ENCODE data around the gene ADAP1. TPM values are rescaled to one million over a fixed set of nuclear protein-coding genes. Genes with fewer than 3 reads are reported as not detected.

The ADAP1 gene
- total RNA-seq, 2 donors from 2014 or later: 24.5 to 24.6 TPM

- Histone ChIP-seq H3K4me3 (no peak overlapping the region), H3K27me3 (replicated peaks; ENCODE audit: insufficient read depth) (no peaks in the 10 kb centered on the region), H3K36me3 (peaks cover 79% of the 10 kb centered on the region), H3K27ac (no peak overlapping the region), H3K4me1 (ENCODE audit: control insufficient read depth in 1 of 2, low read depth in 2 of 2) (no peaks in the 10 kb centered on the region), H3K9me3 (no peaks in the 10 kb centered on the region)
- no peak for TF ChIP-seq CTCF (IDR thresholded peaks at IDR 0.05)
- ATAC-seq (ENCODE audit: insufficient number of reproducible peaks, low FRiP score, low read depth) (no peak), DNase-seq (ENCODE audit: low spot score) (no peak)
Measured at GRCh38 chr7:854118-854775, 100.2 kb downstream of the ADAP1 start.

GRCh38 chr7:853366-854117 lies 100.9 kb downstream of the ADAP1 start:
- no peaks in the 10 kb centered on the region for H3K9me3 ChIP-seq
- peaks cover 76% of the 10 kb centered on the region for H3K36me3 ChIP-seq
- no peak for DNase-seq (ENCODE audit: low spot score)
- ATAC-seq (ENCODE audit: insufficient number of reproducible peaks, low FRiP score, low read depth): no peak
- H3K4me1 ChIP-seq (ENCODE audit: control insufficient read depth in 1 of 2, low read depth in 2 of 2): no peaks in the 10 kb centered on the region
- no peak overlapping the region for H3K4me3 ChIP-seq
- no peak for TF ChIP-seq CTCF (IDR thresholded peaks at IDR 0.05)
- H3K27me3 ChIP-seq (replicated peaks; ENCODE audit: insufficient read depth): no peaks in the 10 kb centered on the region
- H3K27ac ChIP-seq: no peak overlapping the region

DNA sequence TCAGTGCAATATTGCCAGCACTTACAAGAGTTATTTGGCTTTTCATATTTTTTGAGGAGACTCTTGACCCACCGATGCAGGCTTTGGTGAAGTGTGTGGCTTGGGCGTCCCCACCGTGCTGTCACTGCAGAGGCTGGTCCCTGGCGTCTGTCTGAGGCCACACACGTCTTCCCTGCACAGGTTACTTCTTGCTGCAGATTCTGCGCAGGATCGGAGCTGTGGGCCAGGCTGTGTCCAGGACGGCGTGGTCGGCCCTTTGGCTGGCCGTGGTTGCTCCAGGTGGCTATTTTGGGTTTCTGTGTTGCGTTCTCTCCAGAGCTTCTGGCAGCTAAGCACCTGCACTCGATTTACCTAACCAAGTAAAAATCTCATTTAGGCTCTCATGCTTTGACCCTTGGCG lies 103.3 kb downstream of the ADAP1 start:
- Histone ChIP-seq H3K4me3 (no peak overlapping the region), H3K4me1 (ENCODE audit: control insufficient read depth in 1 of 2, low read depth in 2 of 2) (no peaks in the 10 kb centered on the region), H3K27me3 (replicated peaks; ENCODE audit: insufficient read depth) (no peaks in the 10 kb centered on the region), H3K9me3 (no peaks in the 10 kb centered on the region), H3K36me3 (peaks cover 53% of the 10 kb centered on the region), H3K27ac (no peak overlapping the region)
- no peak for TF ChIP-seq CTCF (IDR thresholded peaks at IDR 0.05)
- DNase-seq (ENCODE audit: low spot score) (no peak), ATAC-seq (ENCODE audit: insufficient number of reproducible peaks, low FRiP score, low read depth) (no peak)

DNA sequence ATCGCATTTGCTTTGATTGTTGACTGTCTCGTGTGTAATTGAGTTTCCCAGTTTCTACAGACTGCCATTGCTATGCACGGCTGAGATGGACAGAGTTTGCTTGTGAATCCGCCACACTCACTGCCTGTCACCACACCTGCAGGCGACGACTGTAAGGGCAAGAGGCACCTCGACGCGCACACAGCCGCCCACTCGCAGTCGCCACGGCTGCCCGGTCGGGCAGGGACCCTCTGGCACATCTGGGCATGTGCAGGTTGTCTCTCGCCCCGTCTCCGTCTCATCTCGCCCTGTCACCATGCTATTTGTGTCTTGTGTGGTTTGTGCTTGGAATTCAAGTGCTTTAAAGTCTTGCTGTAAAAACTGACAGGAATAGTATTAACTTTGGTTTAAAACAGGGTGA lies 104.7 kb downstream of the ADAP1 start:
- H3K27ac ChIP-seq: no peak overlapping the region
- no peaks in the 10 kb centered on the region for H3K4me1 ChIP-seq (ENCODE audit: control insufficient read depth in 1 of 2, low read depth in 2 of 2)
- no peak for ATAC-seq (ENCODE audit: insufficient number of reproducible peaks, low FRiP score, low read depth)
- peaks cover 49% of the 10 kb centered on the region for H3K36me3 ChIP-seq
- H3K9me3 ChIP-seq: no peaks in the 10 kb centered on the region
- H3K4me3 ChIP-seq: no peak overlapping the region
- no peaks in the 10 kb centered on the region for H3K27me3 ChIP-seq (replicated peaks; ENCODE audit: insufficient read depth)
- no peak for TF ChIP-seq CTCF (IDR thresholded peaks at IDR 0.05)
- DNase-seq (ENCODE audit: low spot score): no peak

DNA sequence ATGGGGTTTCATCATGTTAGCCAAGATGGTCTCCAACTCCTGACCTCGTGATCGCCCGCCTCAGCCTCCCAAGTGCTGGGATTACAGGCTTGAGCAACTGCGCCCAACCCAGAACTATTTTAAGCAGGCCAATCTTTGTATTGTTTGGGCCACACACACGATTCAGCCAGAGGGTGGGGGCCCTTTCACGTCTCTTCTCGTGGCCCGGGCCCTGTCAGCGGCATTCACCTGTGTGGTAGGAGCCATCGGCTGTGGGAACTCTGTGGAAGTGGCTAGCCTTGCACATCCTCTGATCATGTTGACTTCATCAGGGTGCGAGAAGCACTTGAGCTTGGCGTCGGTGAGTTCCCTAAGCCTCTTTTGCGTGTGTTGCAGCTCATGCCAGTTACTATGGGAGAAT lies 105.3 kb downstream of the ADAP1 start:
- DNase-seq (ENCODE audit: low spot score) (no peak), ATAC-seq (ENCODE audit: insufficient number of reproducible peaks, low FRiP score, low read depth) (no peak)
- H3K36me3 ChIP-seq: peaks cover 50% of the 10 kb centered on the region
- no peaks in the 10 kb centered on the region for H3K27me3 ChIP-seq (replicated peaks; ENCODE audit: insufficient read depth)
- H3K9me3 ChIP-seq: no peaks in the 10 kb centered on the region
- H3K27ac ChIP-seq: no peak overlapping the region
- H3K4me3 ChIP-seq: no peak overlapping the region
- no peaks in the 10 kb centered on the region for H3K4me1 ChIP-seq (ENCODE audit: control insufficient read depth in 1 of 2, low read depth in 2 of 2)
- TF ChIP-seq CTCF (IDR thresholded peaks at IDR 0.05): no peak

Other genes with a start within 250 kb of the ADAP1 start
- 10 to 100 TPM; 16.7 to 23.4 TPM for gene DNAAF5, start 228.0 kb downstream of the ADAP1 start, total RNA-seq
- 10 to 100 TPM; 15.6 to 18.4 TPM for gene PRKAR1B, start 227.4 kb downstream of the ADAP1 start, total RNA-seq
- 100 to 1,000 TPM; 205 to 319 TPM for gene SUN1, start 122.2 kb downstream of the ADAP1 start, total RNA-seq
- gene GET4, start 78.1 kb downstream of the ADAP1 start, total RNA-seq: 10 to 100 TPM; 26.9 to 28.4 TPM
- gene COX19, start 20.9 kb upstream of the ADAP1 start, total RNA-seq: 10 to 100 TPM in 1 of 2 donors, 1 to 10 TPM in 1; 7.2 to 18.1 TPM
- gene CYP2W1, start 28.5 kb upstream of the ADAP1 start, total RNA-seq: not detected
- gene GPR146, start 89.9 kb upstream of the ADAP1 start, total RNA-seq: 10 to 100 TPM in 1 of 2 donors, 1 to 10 TPM in 1; 9.0 to 20.3 TPM
- gene GPER1, start 133.4 kb upstream of the ADAP1 start, total RNA-seq: 1 to 10 TPM; 3.9 to 5.3 TPM
- 10 to 100 TPM; 19.3 to 23.2 TPM for gene ZFAND2A, start 205.5 kb upstream of the ADAP1 start, total RNA-seq

All from thoracic aorta (tissue), 2 donors.